Mammary epithelial cell (primary cell): ENCODE data around the gene NARF.

Experiments used
- EZH2 ChIP-seq: IDR thresholded peaks from 2 replicates; pipeline ENCODE4 v1.6.1; 2012; ENCODE audit warnings: low read length, inconsistent platforms, borderline replicate concordance
- TF ChIP-seq, protein P1 (sequence below), 2 donors: IDR thresholded peaks in 1 of 2; conservative IDR thresholded peaks in 1 of 2; 2 replicates each; pipeline ENCODE4 v1.5.1; 2011 to 2012; ENCODE audit warnings: inconsistent platforms in 2 of 2, low read length in 2 of 2, mild to moderate bottlenecking in 2 of 2, control low read depth in 1 of 2, low read depth in 1 of 2; ENCODE audit not compliant: insufficient read depth in 1 of 2; ENCODE audit errors: extremely low read depth in 1 of 2

- TF ChIP-seq, protein P1, sequence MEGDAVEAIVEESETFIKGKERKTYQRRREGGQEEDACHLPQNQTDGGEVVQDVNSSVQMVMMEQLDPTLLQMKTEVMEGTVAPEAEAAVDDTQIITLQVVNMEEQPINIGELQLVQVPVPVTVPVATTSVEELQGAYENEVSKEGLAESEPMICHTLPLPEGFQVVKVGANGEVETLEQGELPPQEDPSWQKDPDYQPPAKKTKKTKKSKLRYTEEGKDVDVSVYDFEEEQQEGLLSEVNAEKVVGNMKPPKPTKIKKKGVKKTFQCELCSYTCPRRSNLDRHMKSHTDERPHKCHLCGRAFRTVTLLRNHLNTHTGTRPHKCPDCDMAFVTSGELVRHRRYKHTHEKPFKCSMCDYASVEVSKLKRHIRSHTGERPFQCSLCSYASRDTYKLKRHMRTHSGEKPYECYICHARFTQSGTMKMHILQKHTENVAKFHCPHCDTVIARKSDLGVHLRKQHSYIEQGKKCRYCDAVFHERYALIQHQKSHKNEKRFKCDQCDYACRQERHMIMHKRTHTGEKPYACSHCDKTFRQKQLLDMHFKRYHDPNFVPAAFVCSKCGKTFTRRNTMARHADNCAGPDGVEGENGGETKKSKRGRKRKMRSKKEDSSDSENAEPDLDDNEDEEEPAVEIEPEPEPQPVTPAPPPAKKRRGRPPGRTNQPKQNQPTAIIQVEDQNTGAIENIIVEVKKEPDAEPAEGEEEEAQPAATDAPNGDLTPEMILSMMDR (conservative IDR thresholded peaks at IDR 0.05 in 1 of 2, IDR thresholded peaks at IDR 0.05 in 1 of 2; ENCODE audit: extremely low read depth in 1 of 2, insufficient read depth in 1 of 2, low read depth in 1 of 2, low read length in 2 of 2), result no peak
- TF ChIP-seq EZH2, result no peak
These were observed 4.8 kb downstream of the NARF start for GRCh38 chr17:82463391-82463790.
